Measurements from ENCODE around the gene PLXNC1.

DNA sequence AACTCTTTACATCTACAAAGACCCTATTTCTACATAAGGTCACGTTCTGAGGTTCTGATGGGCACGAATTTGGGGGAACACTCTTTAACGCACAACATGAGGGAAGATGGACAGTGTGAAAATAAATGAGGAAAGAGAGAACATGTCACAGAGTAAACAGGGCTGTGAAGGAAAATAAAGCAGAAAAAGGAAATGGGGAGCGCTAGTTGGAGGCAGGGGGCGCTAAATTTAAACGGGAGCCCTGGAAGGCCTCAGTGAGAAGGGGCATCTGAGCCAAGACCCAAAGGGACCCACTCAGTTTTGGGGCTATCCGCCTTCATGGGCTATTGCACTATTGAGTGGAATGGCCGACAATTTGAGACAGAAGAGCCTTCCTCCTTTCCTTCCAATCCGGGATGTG, 50.5 kb downstream of the PLXNC1 start:
- TF ChIP-seq, protein P1, sequence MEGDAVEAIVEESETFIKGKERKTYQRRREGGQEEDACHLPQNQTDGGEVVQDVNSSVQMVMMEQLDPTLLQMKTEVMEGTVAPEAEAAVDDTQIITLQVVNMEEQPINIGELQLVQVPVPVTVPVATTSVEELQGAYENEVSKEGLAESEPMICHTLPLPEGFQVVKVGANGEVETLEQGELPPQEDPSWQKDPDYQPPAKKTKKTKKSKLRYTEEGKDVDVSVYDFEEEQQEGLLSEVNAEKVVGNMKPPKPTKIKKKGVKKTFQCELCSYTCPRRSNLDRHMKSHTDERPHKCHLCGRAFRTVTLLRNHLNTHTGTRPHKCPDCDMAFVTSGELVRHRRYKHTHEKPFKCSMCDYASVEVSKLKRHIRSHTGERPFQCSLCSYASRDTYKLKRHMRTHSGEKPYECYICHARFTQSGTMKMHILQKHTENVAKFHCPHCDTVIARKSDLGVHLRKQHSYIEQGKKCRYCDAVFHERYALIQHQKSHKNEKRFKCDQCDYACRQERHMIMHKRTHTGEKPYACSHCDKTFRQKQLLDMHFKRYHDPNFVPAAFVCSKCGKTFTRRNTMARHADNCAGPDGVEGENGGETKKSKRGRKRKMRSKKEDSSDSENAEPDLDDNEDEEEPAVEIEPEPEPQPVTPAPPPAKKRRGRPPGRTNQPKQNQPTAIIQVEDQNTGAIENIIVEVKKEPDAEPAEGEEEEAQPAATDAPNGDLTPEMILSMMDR (optimal IDR thresholded peaks at IDR 0.05 in 1 of 3, IDR thresholded peaks at IDR 0.05 in 1 of 3, conservative IDR thresholded peaks at IDR 0.05 in 1 of 3; ENCODE audit: extremely low read depth in 1 of 3, insufficient read depth in 2 of 3, low read length in 3 of 3): no peak
- TF ChIP-seq EZH2 (IDR thresholded peaks at IDR 0.05; ENCODE audit: low read length): no peak
